GM19035 (cell line): ENCODE results near the gene PRDM12.
"Not testable (repeated sequence)": the region's sequence is repeated elsewhere in the genome, so short reads cannot be mapped to it uniquely, and the experiment has no call there.

Experiments used
- ATAC-seq: cut with Tn5 transposase; IDR thresholded peaks from one replicate; pipeline ENCODE4 v1.9.1; 2021; ENCODE audit not compliant: unreplicated experiment

Gene PRDM12

DNA sequence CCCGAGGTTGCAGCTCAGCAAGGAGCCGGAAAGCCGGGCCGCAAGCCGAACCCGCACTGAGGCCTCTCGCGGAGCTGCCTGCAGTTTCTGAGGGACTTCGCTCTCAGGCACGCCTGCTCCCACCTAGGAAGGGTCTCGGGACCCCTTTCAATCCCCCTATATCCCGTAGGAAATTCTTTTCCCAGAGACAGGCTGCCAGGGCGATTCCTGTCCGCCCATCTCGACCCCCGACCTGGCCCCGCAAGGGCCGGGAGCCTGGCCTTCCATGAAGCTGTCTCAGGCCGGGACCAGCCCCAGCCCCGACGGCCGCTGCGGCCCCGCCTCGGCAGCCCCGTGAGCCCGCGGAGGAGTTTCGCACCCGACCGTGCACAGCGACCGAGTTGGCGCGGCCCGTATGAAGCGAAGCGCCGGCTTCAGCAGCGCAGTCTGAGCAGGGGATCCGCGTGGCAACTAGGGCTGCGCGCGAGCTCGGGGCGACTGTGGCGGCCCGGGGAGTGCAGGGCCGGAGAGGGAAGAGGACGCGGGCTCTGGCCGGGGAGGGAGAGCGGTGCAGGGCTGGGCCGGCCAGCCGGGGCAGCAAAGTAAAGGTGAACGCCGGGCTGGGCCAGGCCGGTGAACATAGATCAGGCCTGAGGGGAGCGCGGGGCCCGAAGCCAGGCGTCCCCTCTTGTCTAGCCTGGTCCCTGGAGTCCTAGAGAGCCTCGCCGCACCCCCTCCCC, 977 bp upstream of the PRDM12 start:
- ATAC-seq = no peak

DNA sequence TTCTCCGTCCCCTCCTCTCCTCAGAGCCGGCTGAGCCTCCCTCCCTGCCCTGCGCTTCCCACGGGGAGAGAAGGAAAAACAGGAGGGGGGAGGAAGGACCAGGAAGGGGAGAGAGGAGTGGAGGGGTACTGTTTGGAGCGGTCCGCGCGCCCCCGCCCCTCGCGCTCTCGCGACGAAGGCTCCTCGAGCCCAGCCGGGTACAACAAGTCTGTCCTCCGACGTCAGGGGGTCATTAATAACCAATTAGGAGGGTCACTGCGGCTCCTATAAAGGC, 480 bp upstream of the PRDM12 start:
- no peak for ATAC-seq

DNA sequence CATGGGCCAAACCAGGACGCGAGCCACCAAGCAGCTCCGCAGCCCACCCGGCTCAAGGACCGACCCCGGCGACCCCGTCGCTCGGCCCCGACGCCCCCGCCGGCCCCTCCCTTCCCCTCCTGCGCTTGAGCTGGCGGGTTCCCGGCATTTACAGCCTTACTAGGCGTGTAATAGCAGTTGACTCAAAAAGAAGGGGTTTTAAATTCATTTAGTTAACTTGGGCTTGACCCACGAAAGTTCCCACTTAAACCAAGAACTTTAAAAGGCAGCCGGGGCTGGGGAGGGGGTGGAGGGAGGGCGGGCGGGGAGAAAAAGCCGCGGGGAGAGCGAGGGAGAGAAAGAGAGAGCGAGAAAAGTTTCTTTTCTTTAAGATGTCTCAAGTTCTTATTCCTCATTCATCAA, 636 bp downstream of the PRDM12 start:
- ATAC-seq = no peak

DNA sequence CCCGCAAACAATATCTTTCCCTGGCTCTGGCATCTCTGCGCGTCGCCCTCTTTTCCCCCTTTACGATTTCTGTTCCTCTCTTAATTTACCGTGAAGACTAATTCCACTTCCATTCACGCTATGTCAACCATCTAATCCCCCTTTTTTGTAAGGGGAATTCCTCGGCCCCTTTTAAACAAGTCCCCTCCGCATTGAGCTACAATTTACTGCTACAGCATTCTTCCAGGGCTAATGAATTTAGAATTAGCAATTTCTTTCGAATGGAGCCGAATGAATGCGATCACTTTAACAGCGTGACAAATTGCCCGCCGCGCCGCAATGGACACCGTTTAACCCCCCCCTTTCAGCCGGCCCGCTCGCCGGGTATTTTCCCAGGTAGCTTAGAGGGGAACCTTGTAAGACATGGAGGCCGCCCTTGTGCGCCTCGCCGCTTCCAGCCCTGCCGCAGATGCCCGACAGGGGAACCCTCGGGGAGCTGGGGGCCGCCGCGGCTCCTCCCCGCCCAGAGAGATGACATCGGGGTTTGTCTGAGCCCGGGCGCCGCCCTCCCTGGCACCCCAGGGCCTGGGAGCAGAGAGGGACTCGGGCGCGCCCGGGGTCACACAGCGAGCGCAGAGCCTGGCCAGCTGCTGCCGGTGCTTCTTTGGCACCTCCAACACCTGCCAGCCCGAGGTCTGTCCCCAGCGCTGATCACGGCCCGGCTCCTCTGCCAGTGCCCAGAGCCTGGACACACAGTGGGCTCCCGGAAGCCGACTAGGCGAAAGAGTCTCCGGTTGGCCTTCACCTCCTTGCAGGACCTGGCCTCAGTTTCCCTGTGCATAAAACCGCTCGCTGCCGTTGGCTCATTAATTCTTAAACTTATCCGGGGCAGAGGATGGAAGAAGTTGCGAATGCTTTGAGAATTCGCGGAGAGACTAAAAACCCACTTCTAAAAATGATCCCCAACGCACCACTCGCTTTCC, 1.3 kb downstream of the PRDM12 start:
- no peak for ATAC-seq

DNA sequence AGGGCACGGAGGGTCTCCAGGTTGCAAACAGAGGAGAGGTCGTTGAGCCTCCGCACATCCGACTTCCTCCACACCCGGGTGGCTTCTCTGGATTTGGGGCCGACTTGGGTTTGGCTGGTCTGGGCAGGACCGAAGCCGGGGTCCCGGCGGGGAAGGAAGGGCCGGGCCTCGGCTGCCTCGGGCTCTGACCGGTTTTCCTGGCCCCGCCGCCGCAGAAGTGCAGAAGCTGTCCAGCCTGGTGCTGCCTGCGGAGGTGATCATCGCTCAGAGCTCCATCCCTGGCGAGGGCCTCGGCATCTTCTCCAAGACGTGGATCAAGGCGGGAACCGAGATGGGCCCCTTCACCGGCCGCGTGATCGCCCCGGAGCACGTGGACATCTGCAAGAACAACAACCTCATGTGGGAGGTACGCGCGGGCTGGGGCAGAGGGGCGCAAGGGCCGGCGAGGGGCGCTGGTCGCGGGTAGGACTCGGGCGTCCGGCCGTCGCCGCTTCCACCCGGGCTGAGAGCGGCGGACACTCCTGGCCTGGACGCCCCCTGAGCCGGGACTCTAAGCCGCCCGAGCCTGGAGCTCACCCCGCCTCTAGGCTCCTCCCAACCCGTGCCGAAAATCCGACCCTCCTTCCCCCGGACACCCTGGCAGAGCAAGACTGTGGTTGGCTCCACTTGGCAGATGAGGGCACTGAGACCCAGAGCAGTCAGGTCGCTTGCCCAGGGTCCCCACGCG, 2.2 kb downstream of the PRDM12 start:
- ATAC-seq = no peak

DNA sequence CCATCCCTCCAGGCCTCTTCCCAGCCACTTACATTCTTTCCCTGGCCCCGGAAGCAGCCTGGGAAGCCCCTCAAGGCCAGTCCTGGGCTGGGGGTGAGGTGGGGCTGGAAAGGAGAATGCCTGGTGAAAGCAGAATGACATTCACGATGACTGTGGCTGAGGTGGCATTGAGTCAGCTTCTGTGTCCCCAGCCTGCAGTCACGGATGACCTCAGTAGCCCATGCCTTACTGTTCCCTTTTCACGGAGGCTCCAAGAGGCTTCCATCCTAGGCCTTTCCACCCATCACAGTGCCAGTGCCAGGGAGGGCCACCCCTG, 2.7 kb downstream of the PRDM12 start:
- no peak for ATAC-seq

DNA sequence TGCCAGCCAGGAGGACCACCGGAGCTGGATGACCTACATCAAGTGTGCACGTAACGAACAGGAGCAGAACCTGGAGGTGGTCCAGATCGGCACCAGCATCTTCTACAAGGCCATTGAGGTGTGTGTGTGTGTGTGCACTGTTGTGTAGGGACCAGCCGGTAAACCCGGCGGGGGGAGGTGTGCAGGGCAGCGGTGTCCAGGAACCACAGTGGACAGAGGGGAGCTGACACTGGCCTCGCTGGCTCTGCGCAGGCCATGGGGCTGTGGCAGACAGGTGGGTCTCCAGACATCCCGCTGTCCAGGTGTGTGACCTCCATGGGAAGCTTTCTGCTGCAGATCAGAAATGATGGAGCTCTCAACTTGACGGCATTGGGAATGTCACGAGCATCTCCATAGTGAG, 3.8 kb downstream of the PRDM12 start:
- no peak for ATAC-seq

DNA sequence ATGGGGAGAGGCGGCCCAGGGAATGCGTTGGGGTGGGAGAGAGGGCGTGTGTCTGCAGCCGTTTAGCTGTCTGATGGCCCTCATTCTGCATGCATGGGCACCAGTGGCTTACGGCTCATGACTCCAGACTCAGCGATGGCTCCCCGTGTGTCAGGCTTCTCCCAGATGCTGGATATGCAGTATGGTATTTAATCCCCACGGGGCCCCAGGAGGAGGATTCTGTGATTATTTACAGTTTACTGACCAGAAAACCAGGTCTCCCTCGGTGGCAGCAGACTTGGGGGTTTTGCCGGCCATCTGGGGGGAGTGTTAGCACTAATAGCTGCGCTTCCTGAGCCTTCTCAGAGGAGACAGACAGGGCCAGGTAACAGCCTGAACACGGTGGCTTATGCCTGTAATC, 4.3 kb downstream of the PRDM12 start:
- ATAC-seq = no peak

DNA sequence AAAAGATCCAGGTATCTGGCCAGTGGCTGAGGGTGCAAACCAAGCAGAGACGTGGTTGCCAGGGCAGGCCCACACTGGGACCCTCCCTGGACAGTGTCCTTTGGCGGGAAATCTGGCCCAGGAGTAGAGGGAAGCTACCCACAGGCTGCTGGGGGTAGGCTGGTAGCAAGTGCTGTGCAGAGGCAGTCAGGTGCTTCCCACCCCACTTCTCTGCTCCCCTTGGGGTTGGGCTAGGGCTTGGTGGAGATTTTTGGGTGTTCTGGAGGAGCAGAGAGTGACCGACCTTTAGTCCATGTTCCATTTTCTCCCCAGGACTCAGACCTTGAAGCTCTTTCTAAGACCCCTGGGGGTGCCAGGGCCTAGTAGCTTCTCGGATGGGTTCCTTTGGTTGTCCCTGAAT, 5.6 kb downstream of the PRDM12 start:
- no peak for ATAC-seq

DNA sequence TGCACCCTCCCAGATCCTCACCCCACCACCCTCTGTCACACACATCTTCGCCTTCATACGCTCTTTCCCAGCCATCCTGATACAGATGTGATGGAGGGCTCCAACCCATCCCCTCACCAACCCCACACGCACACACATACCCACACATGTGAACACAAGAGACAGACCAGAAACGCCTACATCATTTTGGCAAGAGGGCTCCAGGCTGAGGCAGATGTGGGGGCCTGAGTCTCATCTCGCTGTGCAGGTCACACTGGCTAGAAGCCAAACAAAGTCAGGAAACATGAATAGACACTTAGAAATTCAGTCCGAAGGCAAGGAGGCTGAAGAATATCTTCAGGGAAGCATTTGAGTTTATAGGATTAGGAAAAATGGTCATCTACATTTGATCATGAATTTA, 6.2 kb downstream of the PRDM12 start:
- no peak for ATAC-seq

DNA sequence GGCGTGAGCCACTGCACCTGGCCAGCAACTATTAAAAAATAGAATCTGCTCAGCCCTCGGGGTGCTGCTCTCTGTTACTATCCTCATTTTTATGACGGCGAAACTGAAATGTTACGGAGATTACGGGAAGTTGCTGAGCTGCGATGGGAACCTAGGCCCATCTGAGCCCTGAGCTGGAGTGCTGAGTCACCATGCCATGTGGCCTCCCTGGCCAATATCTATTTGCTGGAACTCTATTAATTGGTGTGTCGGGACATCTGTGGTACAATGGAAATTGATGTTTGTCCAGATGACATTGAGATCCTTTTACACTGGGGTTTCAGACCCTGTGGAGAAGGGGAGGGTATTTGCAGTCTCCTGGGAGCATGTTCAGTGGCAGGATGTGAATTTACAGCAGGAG, 8.1 kb downstream of the PRDM12 start:
- ATAC-seq = no peak

DNA sequence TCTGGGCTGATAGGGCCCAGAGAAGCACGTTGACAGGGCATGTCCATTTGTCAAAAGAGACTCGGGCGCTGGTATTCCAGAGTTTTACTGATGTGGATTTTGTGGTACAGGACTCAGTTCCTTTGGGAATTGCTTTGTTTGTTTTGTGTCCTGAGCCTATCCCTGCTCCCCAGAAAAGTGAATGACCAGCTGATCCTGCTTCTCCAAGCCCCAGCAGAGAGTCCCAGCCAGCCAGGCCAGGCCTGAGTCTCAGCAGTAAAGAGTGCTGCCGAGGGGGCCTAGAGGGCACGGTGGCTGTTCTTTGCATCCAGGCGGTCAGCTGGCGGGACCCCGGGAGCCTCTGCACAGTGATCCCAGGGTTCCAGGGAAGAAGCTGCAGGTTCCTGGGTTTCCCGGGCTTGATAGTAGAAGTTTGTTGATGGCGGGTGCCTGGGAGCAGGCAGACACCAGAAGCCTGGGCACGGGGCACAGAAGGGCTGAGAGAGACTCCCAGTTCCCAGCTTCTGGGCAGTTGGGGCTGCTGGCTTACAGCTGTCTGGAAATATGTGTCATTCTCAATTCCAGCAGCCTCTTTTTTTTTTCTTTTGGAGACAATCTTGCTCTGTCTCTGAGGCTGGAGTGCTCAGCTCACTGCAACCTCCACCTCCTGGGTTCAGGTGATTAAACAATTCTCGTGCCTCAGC, 8.7 kb downstream of the PRDM12 start:
- ATAC-seq = no peak

DNA sequence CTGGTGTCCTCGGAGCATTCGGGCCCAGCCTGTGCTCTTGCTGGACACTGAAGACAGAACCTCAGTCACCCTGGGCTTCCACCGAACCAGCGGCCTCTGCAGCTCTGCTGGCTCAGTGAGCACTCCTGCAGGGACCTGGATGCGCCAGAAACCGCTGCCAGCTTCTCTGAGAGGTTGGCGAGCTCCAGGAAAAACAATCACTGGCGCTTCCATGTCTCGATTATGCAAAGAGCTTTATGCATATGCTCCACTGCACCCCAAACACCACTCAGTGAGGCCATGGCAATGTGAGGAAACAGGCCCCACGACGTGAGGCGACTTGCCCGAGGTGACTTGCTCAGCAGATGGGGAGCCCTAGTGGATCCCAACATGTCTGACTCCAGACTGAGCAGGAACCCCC, 11.0 kb downstream of the PRDM12 start:
- ATAC-seq = no peak

DNA sequence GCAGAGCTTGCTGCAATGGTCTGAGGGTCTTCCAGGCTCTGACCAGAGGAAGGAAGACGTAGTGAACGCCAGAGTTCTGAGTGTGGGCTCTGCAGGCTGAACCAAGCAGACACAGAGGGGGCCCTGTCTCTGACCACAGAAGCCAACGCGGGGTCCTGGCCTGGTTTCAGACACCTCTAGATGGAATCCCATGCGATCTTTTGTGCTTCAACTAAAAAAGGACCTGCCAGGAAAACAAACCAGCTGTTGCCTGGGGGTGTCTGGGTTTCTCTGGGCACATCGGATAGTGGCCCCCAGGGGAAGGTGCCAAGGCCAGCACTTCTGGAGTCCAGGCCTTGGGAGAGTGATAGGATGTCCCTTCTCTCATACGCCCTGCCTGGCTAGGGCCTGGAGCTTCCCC, 12.9 kb downstream of the PRDM12 start:
- ATAC-seq = no peak

DNA sequence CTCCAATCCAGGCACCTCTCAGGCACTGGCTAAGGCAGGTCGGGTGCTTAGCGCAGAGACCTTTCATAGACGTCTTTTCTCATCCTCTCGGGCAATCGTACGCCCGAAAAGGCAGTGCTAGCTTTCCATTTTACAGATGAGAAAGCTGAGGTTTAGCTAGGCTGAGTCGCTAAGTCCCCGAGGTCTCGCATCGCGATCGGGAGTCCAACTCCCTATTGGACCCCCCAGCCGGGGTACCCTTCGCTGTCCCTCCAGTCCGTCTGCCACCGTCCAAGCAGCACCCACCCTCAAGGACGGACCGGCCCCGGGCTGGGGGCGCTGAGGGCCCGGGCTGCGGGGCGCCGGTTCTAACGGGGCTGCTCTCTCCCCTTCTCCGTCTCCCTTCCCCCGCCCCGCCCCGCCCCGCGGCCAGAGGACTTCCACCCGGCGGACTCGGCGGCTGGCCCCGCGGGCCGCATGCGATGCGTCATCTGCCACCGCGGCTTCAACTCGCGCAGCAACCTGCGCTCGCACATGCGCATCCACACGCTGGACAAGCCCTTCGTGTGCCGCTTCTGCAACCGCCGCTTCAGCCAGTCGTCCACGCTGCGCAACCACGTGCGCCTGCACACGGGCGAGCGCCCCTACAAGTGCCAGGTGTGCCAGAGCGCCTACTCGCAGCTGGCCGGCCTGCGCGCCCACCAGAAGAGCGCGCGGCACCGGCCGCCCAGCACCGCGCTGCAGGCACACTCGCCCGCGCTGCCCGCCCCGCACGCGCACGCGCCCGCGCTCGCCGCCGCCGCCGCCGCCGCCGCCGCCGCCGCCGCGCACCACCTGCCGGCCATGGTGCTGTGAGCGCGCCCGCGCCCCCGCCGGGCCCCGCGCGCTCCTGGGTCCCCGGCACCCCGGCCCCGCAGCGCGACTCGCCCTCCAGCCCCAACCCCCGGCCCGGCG, 16.7 kb downstream of the PRDM12 start:
- ATAC-seq = peak; percentile 44

DNA sequence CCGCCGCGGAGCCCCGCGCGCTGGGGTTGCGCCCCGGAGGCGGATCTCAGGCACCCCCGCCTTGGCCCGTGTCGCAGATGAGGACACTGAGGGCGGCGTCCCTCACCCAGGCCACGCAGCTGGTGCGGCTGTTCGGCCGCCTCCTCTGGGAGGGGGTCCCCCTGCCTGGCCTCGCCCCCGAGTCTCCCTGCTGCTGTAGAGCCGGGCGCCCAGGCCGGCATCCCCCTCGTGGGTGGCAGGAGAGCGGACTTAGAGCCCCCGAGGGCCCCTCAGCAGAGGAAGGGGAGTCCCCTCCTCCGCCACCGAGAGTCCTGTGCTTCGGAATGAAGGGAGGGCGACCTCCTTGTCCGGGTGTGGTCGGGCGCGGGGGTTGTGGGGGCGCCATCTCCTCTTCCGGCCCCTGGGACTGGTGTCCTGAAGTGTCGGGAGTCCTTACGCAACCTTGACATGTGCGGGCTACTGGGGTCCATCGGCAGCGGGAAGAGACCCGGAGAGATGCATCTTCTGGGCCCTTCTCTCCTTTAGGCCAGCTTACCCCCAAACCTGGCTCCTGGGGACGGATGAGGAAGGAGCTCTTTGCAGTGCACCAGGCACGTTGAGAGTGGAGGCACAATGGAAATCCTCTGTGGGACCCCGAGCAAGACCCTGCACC, 17.5 kb downstream of the PRDM12 start:
- peak; percentile 6 for ATAC-seq

DNA sequence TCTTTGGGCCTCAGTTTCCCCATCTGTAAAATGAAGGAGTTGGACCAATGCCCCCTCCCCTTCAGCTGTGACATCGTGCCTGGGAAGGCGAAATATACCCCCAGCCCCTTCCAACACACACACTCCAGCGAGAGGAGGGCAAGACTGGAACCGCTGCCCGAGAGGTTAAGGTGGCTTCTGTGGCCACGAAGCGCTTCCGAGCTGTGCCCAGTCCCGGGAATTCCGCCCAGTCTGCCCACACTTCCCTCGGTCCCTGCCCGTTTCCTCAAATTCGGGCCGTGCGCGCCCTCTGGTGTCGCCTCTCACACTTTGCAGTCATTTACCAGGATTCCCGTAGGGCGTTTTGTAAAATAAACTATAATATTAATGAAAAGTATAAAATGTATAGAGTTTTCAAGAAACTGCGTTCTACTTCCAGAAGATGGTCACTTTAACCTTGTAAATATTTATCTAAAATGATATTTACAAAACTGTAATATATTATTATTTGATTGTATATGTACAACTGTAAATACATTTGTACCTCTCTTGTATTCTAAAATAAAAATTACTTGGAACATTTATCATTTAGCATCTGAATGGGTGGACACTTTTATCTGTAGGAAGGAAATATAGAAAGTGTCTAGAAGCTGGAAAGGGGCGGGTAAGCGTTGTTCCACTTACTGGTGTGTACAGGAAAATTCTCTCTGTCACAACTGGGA, 18.2 kb downstream of the PRDM12 start:
- ATAC-seq = no peak

DNA sequence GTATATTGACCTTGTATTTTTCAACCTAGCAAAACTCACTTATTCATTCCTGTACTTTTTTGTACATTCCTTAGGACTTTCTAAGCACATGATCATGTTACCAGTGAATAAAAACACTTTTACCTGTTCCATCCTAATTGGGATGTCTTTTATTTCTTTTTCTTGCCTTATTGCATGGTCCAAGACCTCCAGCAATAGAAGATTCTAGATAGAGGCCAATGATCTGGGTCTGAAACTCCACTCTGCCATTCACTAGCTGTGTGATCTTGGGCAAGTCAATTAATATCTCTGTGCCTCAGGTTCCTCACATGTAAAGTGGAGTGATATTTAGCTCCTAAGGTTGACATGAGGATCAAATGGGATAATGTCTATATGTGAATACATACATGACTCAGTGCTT, 20.7 kb downstream of the PRDM12 start:
- no peak for ATAC-seq

DNA sequence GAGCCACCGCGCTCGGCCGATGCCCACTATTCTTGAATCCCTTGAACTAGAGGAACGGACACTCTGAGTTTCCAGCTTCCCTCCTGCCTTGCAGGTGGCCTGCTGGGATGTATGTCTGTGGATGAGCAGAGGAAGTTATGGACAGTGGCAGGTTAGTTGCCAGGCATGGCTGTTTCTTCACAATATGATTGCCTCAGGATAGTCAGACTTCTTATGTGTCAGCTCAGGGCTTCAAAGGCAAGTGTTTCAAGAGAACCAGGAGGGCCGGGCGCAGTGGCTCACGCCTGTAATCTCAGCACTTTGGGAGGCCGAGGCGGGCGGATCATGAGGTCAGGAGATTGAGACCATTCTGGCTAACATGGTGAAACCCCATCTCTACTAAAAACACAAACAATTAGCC, 21.6 kb downstream of the PRDM12 start:
- ATAC-seq = not testable (repeated sequence)
